ENCODE results near the gene BAIAP2.

GRCh38 chr17:81034779-81035520, at the start of gene BAIAP2:
- peak; percentile 29 for TF ChIP-seq CTCF (conservative IDR thresholded peaks at IDR 0.05; ENCODE audit: low read length)
- TF ChIP-seq EZH2phosphoT487 (IDR thresholded peaks at IDR 0.05; ENCODE audit: borderline replicate concordance) = no peak

All from Loucy (cell line).